ENCODE results near the gene SUSD1. TPM values are rescaled to one million over a fixed set of nuclear protein-coding genes. Genes with fewer than 3 reads are reported as not detected.

The SUSD1 gene
- total RNA-seq, 1 experiment from 2014 or later = 8.1 TPM

GRCh38 chr9:112003538-112003937, 171.6 kb downstream of the SUSD1 start:
- Histone ChIP-seq H4K5ac (ENCODE audit: insufficient read length, low read depth, low read length) (no peak overlapping the region), H2AK5ac (ENCODE audit: insufficient read length, low read length) (no peak overlapping the region), H3K9ac (ENCODE audit: extremely low read depth, insufficient read length, low read length) (no peak overlapping the region), H3K27me3 (ENCODE audit: insufficient read depth, low read length) (no peaks in the 10 kb centered on the region), H3K23me2 (ENCODE audit: insufficient read length, low read depth, low read length, poor library complexity, severe bottlenecking) (no peaks in the 10 kb centered on the region), H2BK20ac (ENCODE audit: low read depth, low read length, poor library complexity, severe bottlenecking) (no peak overlapping the region), H4K8ac (replicated peaks; ENCODE audit: insufficient read length, low read depth, low read length) (no peak overlapping the region), H2BK15ac (ENCODE audit: low read depth, low read length) (no peak overlapping the region), H2BK5ac (ENCODE audit: insufficient read length, low read length) (no peak overlapping the region), H3K79me1 (ENCODE audit: insufficient read depth, low read depth, low read length, poor library complexity, severe bottlenecking) (no peaks in the 10 kb centered on the region), H3K27ac (ENCODE audit: insufficient read length, low read depth, low read length) (no peak overlapping the region), H2AFZ (ENCODE audit: low read length) (no peak overlapping the region), H3K9me3 (ENCODE audit: control insufficient read depth, low read depth, low read length) (no peaks in the 10 kb centered on the region), H3T11ph (ENCODE audit: low read length) (no peak overlapping the region), H2BK120ac (ENCODE audit: low read depth, low read length, poor library complexity, severe bottlenecking) (no peak overlapping the region), H3K23ac (ENCODE audit: insufficient read length, low read depth, low read length) (no peak overlapping the region), H3K18ac (ENCODE audit: insufficient read length, low read depth, low read length) (no peak overlapping the region), H4K20me1 (ENCODE audit: control insufficient read depth, insufficient read depth, insufficient read length) (no peaks in the 10 kb centered on the region), H3K14ac (ENCODE audit: insufficient read depth, low read length) (no peak overlapping the region), H3K4me2 (ENCODE audit: insufficient read depth, insufficient read length, low read length) (no peak overlapping the region), H3K4ac (ENCODE audit: low read depth, low read length) (no peak overlapping the region), H4K91ac (ENCODE audit: insufficient read length, low read depth, low read length) (no peak overlapping the region), H3K56ac (ENCODE audit: insufficient read length, low read depth, low read length) (no peak overlapping the region), H3K79me2 (ENCODE audit: insufficient read depth, low read length) (no peaks in the 10 kb centered on the region), H2BK12ac (ENCODE audit: insufficient read length, low read depth, low read length) (no peak overlapping the region), H3K4me1 (ENCODE audit: insufficient read depth, low read length) (no peaks in the 10 kb centered on the region)
- DNase-seq = no peak
- no peaks in the 10 kb centered on the region for H3K36me3 Mint-ChIP-seq (ENCODE audit: insufficient read depth in 1 of 3, low read depth in 3 of 3)
- no peaks in the 10 kb centered on the region for H3K9me3 Mint-ChIP-seq
- WGBS (ENCODE audit: extremely low coverage, insufficient read length, low lambda C conversion rate) = no CpG with 5 or more reads among the region's 4 CpGs
- H3K27ac Mint-ChIP-seq = no peak overlapping the region
- no peak overlapping the region for H3K4me3 Mint-ChIP-seq
- peaks cover 6 to 13% of the 10 kb centered on the region in 2 experiments for H3K4me1 Mint-ChIP-seq
- no peaks in the 10 kb centered on the region for H3K27me3 Mint-ChIP-seq (ENCODE audit: low read depth)
- TF ChIP-seq CTCF (conservative IDR thresholded peaks at IDR 0.05) = no peak
